Smooth muscle cell (in vitro differentiated cells): Measurements from ENCODE around the gene AGPAT3. TPM values are rescaled to one million over a fixed set of nuclear protein-coding genes. Genes with fewer than 3 reads are reported as not detected.

Source experiments
- DNase-seq: peaks from one replicate; lab custom pipeline; 2025; ENCODE audit not compliant: unreplicated experiment; lab: John Stamatoyannopoulos, UW
- H2AFZ ChIP-seq: fragments of 200-600 bp; sonication (generic); 2 replicates; pipeline ENCODE4 v1.6.0; 2016; ENCODE audit warnings: antibody characterized with exemption, low read depth, mild to moderate bottlenecking
- H3F3A ChIP-seq: fragments of 200-600 bp; sonication (generic); 2 replicates; pipeline ENCODE4 v1.6.0; 2017; ENCODE audit warnings: antibody characterized with exemption, low read depth
- H3K27ac ChIP-seq: fragments of 200-600 bp; sonication (generic); 2 replicates; pipeline ENCODE4 v1.5.1; 2016; ENCODE audit warnings: low read depth, mild to moderate bottlenecking
- H3K27me3 ChIP-seq: fragments of 200-600 bp; sonication (generic); 2 replicates; pipeline ENCODE4 v1.6.1; 2016; ENCODE audit warnings: low read depth, mild to moderate bottlenecking
- H3K36me3 ChIP-seq: fragments of 200-600 bp; sonication (generic); 2 replicates; pipeline ENCODE4 v1.5.1; 2016; ENCODE audit warnings: low read depth
- H3K4me1 ChIP-seq: fragments of 200-600 bp; sonication (generic); 2 replicates; pipeline ENCODE4 v1.5.1; 2016; ENCODE audit warnings: low read depth
- H3K4me2 ChIP-seq: fragments of 200-600 bp; sonication (generic); 2 replicates; pipeline ENCODE4 v1.6.0; 2016; ENCODE audit warnings: mild to moderate bottlenecking
- H3K4me3 ChIP-seq: fragments of 200-600 bp; sonication (generic); 2 replicates; pipeline ENCODE4 v1.5.1; 2016; ENCODE audit warnings: mild to moderate bottlenecking
- H3K79me2 ChIP-seq: fragments of 200-600 bp; sonication (generic); 2 replicates; pipeline ENCODE4 v1.6.0; 2016; ENCODE audit warnings: low read depth, mild to moderate bottlenecking
- H3K9ac ChIP-seq: fragments of 200-600 bp; sonication (generic); 2 replicates; pipeline ENCODE4 v1.6.0; 2016; ENCODE audit warnings: low read depth
- H3K9me3 ChIP-seq: fragments of 200-600 bp; sonication (generic); replicated peaks from 2 replicates; pipeline ENCODE4 v1.5.1; 2016; ENCODE audit warnings: low read depth
- H4K20me1 ChIP-seq: fragments of 200-600 bp; sonication (generic); 2 replicates; pipeline ENCODE4 v1.6.0; 2016; ENCODE audit warnings: low read depth
- WGBS: methylation state at CpG from one replicate; pipeline ENCODE4 v1.1.7; 2016; ENCODE audit warnings: low lambda C conversion rate; 5-methylcytosine and 5-hydroxymethylcytosine counted together
- polyA plus RNA-seq: library from polyadenylated mRNA; unstranded; fragments of >200 nt; fragmentation: Nextera tagmentation; extraction: Ambion mirVana; gene quantifications from 2 replicates; pipeline ENCODE4 v1.2.1, GENCODE V29; 2016
- total RNA-seq: library from RNA; depleted of rRNA; stranded (reverse); fragments of >200 nt; gene quantifications from 2 replicates; pipeline ENCODE4 v1.2.3, GENCODE V29; 2014
- TF ChIP-seq, protein P1 (sequence below): fragments of 200-600 bp; sonication (generic); IDR thresholded peaks from 2 replicates; pipeline ENCODE4 v1.5.1; 2017; ENCODE audit warnings: borderline replicate concordance, mild to moderate bottlenecking, antibody characterized with exemption; ENCODE audit not compliant: insufficient read depth, poor library complexity, severe bottlenecking

AGPAT3 gene
- total and polyA plus RNA-seq, 2 experiments from 2014 or later = 10.9 to 17.2 TPM

GRCh38 chr21:43872531-43873197 is 7.6 kb downstream of the AGPAT3 start:
- WGBS = 94% methylated on average over 16 of the region's 16 CpGs
- H3K9me3 ChIP-seq = no peaks in the 10 kb centered on the region
- TF ChIP-seq, protein P1, sequence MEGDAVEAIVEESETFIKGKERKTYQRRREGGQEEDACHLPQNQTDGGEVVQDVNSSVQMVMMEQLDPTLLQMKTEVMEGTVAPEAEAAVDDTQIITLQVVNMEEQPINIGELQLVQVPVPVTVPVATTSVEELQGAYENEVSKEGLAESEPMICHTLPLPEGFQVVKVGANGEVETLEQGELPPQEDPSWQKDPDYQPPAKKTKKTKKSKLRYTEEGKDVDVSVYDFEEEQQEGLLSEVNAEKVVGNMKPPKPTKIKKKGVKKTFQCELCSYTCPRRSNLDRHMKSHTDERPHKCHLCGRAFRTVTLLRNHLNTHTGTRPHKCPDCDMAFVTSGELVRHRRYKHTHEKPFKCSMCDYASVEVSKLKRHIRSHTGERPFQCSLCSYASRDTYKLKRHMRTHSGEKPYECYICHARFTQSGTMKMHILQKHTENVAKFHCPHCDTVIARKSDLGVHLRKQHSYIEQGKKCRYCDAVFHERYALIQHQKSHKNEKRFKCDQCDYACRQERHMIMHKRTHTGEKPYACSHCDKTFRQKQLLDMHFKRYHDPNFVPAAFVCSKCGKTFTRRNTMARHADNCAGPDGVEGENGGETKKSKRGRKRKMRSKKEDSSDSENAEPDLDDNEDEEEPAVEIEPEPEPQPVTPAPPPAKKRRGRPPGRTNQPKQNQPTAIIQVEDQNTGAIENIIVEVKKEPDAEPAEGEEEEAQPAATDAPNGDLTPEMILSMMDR = no peak

GRCh38 chr21:43873673-43874072 is 8.7 kb downstream of the AGPAT3 start:
- H3K79me2 ChIP-seq = peaks cover 66% of the 10 kb centered on the region
- no peak overlapping the region for H2AFZ ChIP-seq
- no peak overlapping the region for H3K4me2 ChIP-seq
- no peak overlapping the region for H3K27ac ChIP-seq
- no peaks in the 10 kb centered on the region for H3K4me1 ChIP-seq
- 98% methylated on average over 1 of the region's 1 CpG for WGBS
- H3K4me3 ChIP-seq = no peak overlapping the region
- no peak for DNase-seq
- TF ChIP-seq, protein P1 = no peak
- peaks cover 84% of the 10 kb centered on the region for H4K20me1 ChIP-seq
- H3K9ac ChIP-seq = no peak overlapping the region
- H3K9me3 ChIP-seq = no peaks in the 10 kb centered on the region
- no peaks in the 10 kb centered on the region for H3F3A ChIP-seq
- H3K36me3 ChIP-seq = no peaks in the 10 kb centered on the region
- H3K27me3 ChIP-seq = no peaks in the 10 kb centered on the region

More at GRCh38 chr21:43872531-43873197, 7.6 kb downstream of the AGPAT3 start:
- no peaks in the 10 kb centered on the region for H3K36me3 ChIP-seq
- no peak overlapping the region for H3K4me2 ChIP-seq
- H3K4me3 ChIP-seq = no peak overlapping the region
- H3K27ac ChIP-seq = no peak overlapping the region
- DNase-seq = no peak
- no peaks in the 10 kb centered on the region for H3K4me1 ChIP-seq
- peaks cover 86% of the 10 kb centered on the region for H4K20me1 ChIP-seq
- no peak overlapping the region for H2AFZ ChIP-seq
- no peaks in the 10 kb centered on the region for H3F3A ChIP-seq
- no peaks in the 10 kb centered on the region for H3K27me3 ChIP-seq
- H3K79me2 ChIP-seq = peaks cover 76% of the 10 kb centered on the region
- H3K9ac ChIP-seq = no peak overlapping the region

- Histone ChIP-seq H3F3A (no peaks in the 10 kb centered on the region), H3K4me3 (no peak overlapping the region), H3K4me2 (no peak overlapping the region), H4K20me1 (peaks cover 84% of the 10 kb centered on the region), H3K27me3 (no peaks in the 10 kb centered on the region), H3K9me3 (no peaks in the 10 kb centered on the region), H3K27ac (no peak overlapping the region), H3K36me3 (no peaks in the 10 kb centered on the region), H2AFZ (no peak overlapping the region), H3K79me2 (peaks cover 60% of the 10 kb centered on the region), H3K9ac (no peak overlapping the region), H3K4me1 (no peaks in the 10 kb centered on the region)
- DNase-seq = no peak
- 83% methylated on average over 12 of the region's 12 CpGs for WGBS
- TF ChIP-seq, protein P1 = no peak
These were observed 9.2 kb downstream of the AGPAT3 start for GRCh38 chr21:43874085-43874805.
